B cell (primary cell): Measurements from ENCODE around the gene SASS6.

Experiments
- CTCF ChIP-seq: fragments of 200-600 bp; IDR thresholded peaks from one replicate; pipeline ENCODE4 v1.8.0; 2022; ENCODE audit warnings: antibody characterized with exemption, mild to moderate bottlenecking
- EZH2 ChIP-seq: IDR thresholded peaks from 2 replicates; pipeline ENCODE4 v1.6.1; 2012; ENCODE audit warnings: borderline replicate concordance, low read depth, mild to moderate bottlenecking, moderate library complexity, low read length; ENCODE audit not compliant: insufficient read depth, poor library complexity, severe bottlenecking

GRCh38 chr1:100035214-100035613 lies 97.5 kb downstream of the SASS6 start:
- TF ChIP-seq CTCF (no peak), EZH2 (no peak)
